Measurements from ENCODE around the gene DDX51.

DDX51 gene

DNA sequence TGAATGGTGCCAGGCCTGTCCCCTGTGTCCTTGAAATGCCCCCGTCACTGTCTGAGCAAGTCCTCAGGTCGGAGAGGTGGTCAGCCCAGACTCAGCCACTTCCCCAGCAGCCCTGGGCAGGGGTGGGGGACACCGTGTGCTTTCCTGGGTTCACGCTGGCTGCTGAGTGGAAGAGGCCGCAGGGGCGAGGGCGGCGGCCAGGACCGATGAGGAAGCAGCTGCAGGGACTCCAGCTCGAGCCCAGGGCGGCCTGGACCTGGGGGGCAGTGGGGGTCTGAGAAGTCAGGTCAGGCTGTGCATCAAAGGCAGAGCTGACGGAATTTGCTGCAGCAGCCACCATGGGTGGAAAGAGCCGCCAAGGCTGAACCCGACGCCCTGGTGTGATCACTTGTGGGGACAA is 28.5 kb upstream of the DDX51 start:
- H3K4me3 ChIP-seq (ENCODE audit: low read length): no peak overlapping the region
- TF ChIP-seq, protein P1, sequence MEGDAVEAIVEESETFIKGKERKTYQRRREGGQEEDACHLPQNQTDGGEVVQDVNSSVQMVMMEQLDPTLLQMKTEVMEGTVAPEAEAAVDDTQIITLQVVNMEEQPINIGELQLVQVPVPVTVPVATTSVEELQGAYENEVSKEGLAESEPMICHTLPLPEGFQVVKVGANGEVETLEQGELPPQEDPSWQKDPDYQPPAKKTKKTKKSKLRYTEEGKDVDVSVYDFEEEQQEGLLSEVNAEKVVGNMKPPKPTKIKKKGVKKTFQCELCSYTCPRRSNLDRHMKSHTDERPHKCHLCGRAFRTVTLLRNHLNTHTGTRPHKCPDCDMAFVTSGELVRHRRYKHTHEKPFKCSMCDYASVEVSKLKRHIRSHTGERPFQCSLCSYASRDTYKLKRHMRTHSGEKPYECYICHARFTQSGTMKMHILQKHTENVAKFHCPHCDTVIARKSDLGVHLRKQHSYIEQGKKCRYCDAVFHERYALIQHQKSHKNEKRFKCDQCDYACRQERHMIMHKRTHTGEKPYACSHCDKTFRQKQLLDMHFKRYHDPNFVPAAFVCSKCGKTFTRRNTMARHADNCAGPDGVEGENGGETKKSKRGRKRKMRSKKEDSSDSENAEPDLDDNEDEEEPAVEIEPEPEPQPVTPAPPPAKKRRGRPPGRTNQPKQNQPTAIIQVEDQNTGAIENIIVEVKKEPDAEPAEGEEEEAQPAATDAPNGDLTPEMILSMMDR (conservative IDR thresholded peaks at IDR 0.05; ENCODE audit: low read depth, low read length): no peak

DNA sequence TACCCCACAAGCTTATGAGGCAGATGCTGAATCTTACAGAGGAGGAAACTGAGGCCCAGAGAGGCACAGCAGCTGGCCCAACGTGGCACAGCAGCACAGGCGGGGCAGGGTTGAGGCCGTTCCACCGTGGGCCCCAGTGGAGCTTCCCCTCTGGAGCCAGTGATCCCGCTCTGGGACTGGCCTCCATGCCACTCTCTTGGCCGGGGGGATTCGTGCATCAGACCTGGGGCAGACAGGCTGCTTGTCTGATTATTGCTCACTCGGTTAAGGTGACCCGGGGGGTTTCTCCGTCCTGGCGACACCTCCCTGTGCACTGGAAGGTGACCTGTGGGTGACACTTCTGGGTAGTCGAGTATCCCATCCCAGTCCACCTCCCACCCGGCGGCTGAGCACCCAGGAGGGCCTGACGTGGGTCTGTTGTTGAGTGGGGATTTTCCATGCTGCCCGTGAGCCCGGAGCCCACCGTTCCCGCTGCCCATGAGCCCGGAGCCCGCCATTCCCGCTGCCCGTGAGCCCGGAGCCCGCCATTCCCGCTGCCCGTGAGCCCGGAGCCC is 27.9 kb upstream of the DDX51 start:
- no peak for DNase-seq (ENCODE audit: low read depth)
- TF ChIP-seq, protein P1 (conservative IDR thresholded peaks at IDR 0.05; ENCODE audit: low read depth, low read length): no peak
- H3K4me3 ChIP-seq (ENCODE audit: low read length): no peak overlapping the region

More for the DNA sequence above, 28.5 kb upstream of the DDX51 start:
- DNase-seq (ENCODE audit: low read depth): no peak

DNA sequence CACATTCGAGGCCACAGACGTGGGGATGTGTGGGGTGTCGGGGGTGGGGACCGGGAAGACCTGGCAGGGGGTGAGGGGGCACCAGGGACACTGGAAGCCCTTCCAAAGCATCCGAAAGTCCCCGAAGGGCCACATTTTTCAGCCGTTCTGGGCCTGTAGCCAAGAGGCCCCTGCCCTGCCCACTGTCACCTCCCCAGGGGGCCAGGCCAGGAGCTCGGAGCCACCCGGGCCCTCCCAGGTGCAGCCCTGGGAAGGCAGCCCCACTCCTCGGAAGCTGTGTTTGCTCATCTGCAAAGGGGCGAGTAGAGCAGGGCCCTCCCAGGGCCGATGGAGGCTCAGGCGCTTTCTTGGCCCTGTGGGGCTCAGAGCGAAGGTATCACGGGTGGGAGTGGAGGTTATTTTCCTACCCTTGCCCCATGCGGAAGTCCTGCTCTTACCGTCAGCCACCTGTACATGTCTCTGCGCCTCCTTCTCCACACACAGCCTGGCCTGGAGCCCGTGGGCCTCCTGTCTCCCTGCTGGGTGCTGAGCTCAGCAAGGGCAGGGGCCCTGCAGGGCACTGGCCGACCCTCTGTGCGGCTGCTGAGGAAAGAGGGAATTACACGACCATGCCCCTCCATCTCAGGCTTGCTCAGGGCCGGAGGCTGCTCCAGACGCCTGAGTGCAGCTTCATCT is 27.3 kb upstream of the DDX51 start:
- TF ChIP-seq, protein P1 (conservative IDR thresholded peaks at IDR 0.05; ENCODE audit: low read depth, low read length): no peak
- no peak overlapping the region for H3K4me3 ChIP-seq (ENCODE audit: low read length)
- DNase-seq (ENCODE audit: low read depth): no peak

DNA sequence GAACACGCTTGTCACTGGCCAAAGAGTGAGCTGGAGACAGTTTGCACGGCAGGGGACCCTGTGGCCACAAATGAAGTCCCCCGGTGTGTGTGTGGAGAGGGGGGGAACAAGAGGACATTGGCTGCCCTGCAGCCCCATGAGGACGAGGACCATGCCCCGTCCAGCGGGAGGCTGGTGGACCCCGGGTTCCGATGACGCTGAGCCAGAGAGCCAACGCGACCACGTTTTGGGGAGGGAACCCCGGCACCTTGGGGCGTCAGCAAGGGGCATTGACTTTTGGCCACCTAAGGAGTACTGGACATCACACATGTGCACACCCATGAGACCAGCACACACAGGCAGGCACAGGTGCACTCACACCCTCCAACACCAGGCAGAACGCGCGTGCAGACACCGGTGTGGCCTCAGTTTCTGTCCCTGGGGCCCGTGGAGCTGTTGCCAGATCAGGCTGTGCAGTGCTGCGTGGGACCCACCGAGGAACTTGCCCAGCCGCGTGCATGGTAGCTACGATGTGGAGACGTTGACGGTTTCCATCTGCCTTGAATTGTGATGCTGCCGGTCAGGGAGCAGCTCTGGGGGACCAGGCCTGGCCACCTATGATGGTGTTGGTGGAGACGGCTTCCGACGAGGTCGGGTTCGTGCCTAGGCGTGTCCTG is 26.6 kb upstream of the DDX51 start:
- DNase-seq (ENCODE audit: low read depth): no peak
- no peak overlapping the region for H3K4me3 ChIP-seq (ENCODE audit: low read length)
- TF ChIP-seq, protein P1 (conservative IDR thresholded peaks at IDR 0.05; ENCODE audit: low read depth, low read length): no peak

DNA sequence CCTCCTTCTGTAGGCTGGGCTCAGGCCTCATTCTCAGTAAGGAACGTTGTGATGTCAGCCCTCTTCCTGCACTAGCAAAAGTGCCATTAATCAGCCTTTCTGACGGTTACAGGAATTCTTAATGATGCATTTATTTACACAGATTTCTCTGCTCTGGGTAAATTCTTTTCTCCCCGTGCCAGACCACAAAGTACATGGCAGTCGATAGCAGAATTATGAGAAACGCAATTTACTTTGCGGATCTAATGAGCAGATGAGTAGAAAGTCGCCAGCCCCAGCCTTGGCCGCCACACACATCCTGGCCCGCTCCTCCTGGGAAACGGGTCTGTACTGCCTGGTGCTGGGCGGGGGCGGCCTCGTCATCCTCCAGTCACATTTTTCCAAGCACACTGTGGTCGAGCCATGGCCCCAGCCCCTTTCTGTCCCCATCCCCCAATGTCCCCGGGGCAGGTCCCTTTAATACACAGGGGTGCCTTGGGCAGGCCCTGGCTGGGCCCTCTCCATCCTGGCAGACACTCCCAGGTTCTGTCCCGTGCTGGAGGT is 26.0 kb upstream of the DDX51 start:
- TF ChIP-seq, protein P1 (conservative IDR thresholded peaks at IDR 0.05; ENCODE audit: low read depth, low read length): no peak
- DNase-seq (ENCODE audit: low read depth): no peak
- H3K4me3 ChIP-seq (ENCODE audit: low read length): no peak overlapping the region

DNA sequence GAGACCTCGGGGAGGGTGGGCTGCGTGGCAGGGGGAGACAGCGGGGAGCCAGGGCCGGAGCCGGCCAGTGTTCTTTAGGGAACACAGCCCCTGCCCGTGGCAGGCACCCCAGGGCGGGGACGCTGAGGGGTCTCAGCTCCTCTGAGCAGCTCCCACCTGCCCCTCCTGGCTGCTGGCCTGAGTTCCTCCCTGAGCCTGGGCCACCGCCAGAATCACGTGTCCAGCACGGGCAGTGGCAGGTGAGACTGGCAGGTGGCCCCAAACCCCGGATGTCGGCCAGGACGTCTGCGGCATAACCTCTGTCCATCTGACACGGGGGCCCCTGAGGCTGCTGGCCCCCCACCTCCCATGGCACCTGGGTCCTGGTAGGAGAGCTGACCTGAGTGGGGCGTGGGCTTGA is 25.3 kb upstream of the DDX51 start:
- no peak for DNase-seq (ENCODE audit: low read depth)
- TF ChIP-seq, protein P1 (conservative IDR thresholded peaks at IDR 0.05; ENCODE audit: low read depth, low read length): no peak
- no peak overlapping the region for H3K4me3 ChIP-seq (ENCODE audit: low read length)

Measured in retinal pigment epithelial cell (primary cell).